HepG2 (cell line): Measurements from ENCODE around the gene MRPL14. TPM values are rescaled to one million over a fixed set of nuclear protein-coding genes. Genes with fewer than 3 reads are reported as not detected.

Source experiments
- ATAC-seq: fragments of 200-7000 bp; cut with Tn5 transposase; 3 replicates; pipeline ENCODE4 v1.9.1; 2020; ENCODE audit warnings: mild to moderate bottlenecking, moderate library complexity
- BruUV-seq: library from RNA; stranded (reverse); fragments of 400-500 nt; replicated peaks from 2 replicates; lab custom pipeline; 2021; lab: Mats Ljungman, UMichigan
- CTCF ChIA-PET: fragments of 300-600 bp; formaldehyde crosslinking; extraction: SDS; loops from one replicate; lab custom pipeline; 2021; ENCODE audit warnings: low total read pairs, inconsistent platforms, low intra/inter-chr PET ratio; lab: Yijun Ruan, JAX
- POLR2A ChIA-PET: fragments of 350-600 bp; sonication (Branson Sonifier 250); formaldehyde crosslinking; loops from one replicate; lab custom pipeline; 2020; ENCODE audit warnings: antibody characterized with exemption, inconsistent platforms; lab: Yijun Ruan, JAX
- DNase-seq: peaks from one replicate; pipeline ENCODE4 v3.0.0-alpha.2; 2015; ENCODE audit warnings: low spot score
- FAIRE-seq: peaks from 3 replicates; lab custom pipeline; 2011; peaks lifted over from hg19 to GRCh38; lab: Jason Lieb, UNC
- H2AFZ ChIP-seq: one replicate; pipeline ENCODE4 v1.6.1; 2011; ENCODE audit warnings: low read length, inconsistent platforms
- H3K27ac ChIP-seq: fragments of 300-600 bp; 3 replicates; pipeline ENCODE4 v1.8.0; 2011; ENCODE audit warnings: mixed run types, mild to moderate bottlenecking, mixed read lengths, low read length, inconsistent platforms; ENCODE audit not compliant: insufficient read depth; ENCODE audit errors: extremely low read length
- H3K27me3 ChIP-seq, 2 experiments: fragments of 200-600 bp in 1 of 2; 2 replicates in 1 of 2; 3 replicates in 1 of 2; pipeline versions ENCODE4 v1.6.0 to v1.8.0; 2011; ENCODE audit warnings: low read length in 2 of 2, mild to moderate bottlenecking in 2 of 2, moderate library complexity in 2 of 2, inconsistent platforms in 1 of 2; ENCODE audit not compliant: insufficient read depth in 2 of 2, control insufficient read depth in 1 of 2
- H3K36me3 ChIP-seq, 2 experiments: fragments of 200-600 bp in 1 of 2; replicated peaks in 1 of 2; 2 replicates in 1 of 2; 3 replicates in 1 of 2; pipeline versions ENCODE4 v1.5.1 to v1.8.0; 2011; ENCODE audit warnings: low read length in 2 of 2, inconsistent platforms in 1 of 2; ENCODE audit not compliant: insufficient read depth in 2 of 2, control insufficient read depth in 1 of 2
- H3K4me1 ChIP-seq: 2 replicates; pipeline ENCODE4 v1.5.1; 2012; ENCODE audit warnings: low read length, inconsistent platforms; ENCODE audit not compliant: insufficient read depth
- H3K4me2 ChIP-seq: 2 replicates; pipeline ENCODE4 v1.6.0; 2011; ENCODE audit warnings: low read depth, low read length, inconsistent platforms
- H3K4me3 ChIP-seq, 3 experiments: fragments of 200-600 bp in 1 of 3; sonication (generic), shearing (Covaris generic) in 1 of 3; replicated peaks in 1 of 3; 2 replicates each; pipeline ENCODE4 v1.5.1; 2011 to 2016; ENCODE audit warnings: low read length in 3 of 3, inconsistent platforms in 2 of 3, low read depth in 2 of 3, mild to moderate bottlenecking in 2 of 3, control low read depth in 1 of 3, mixed read lengths in 1 of 3; ENCODE audit not compliant: insufficient read depth in 1 of 3
- H3K79me2 ChIP-seq: one replicate; pipeline ENCODE4 v1.6.1; 2011; ENCODE audit warnings: low read length, inconsistent platforms; ENCODE audit not compliant: insufficient read depth
- H3K9ac ChIP-seq: 2 replicates; pipeline ENCODE4 v1.6.0; 2011; ENCODE audit warnings: mild to moderate bottlenecking, low read depth, low read length, inconsistent platforms; ENCODE audit not compliant: insufficient read depth
- H3K9me3 ChIP-seq: 2 replicates; pipeline ENCODE4 v1.5.1; 2012; ENCODE audit warnings: mild to moderate bottlenecking, low read length
- H4K20me1 ChIP-seq: 2 replicates; pipeline ENCODE4 v1.6.0; 2011; ENCODE audit warnings: inconsistent platforms, mild to moderate bottlenecking, low read length, moderate library complexity; ENCODE audit not compliant: insufficient read depth
- FOXK2 ChIP-seq: fragments of 450-650 bp; IDR thresholded peaks from 2 replicates; pipeline ENCODE4 v1.6.1; 2016
- HNRNPH1 ChIP-seq: fragments of 200-400 bp; formaldehyde crosslinking; optimal IDR thresholded peaks from 2 replicates; pipeline ENCODE3; 2017; ENCODE audit warnings: mild to moderate bottlenecking, low read depth, low read length
- HOXA7 ChIP-seq: sonication (generic); formaldehyde crosslinking; IDR thresholded peaks from 2 replicates; pipeline ENCODE4 v1.8.1; 2022; ENCODE audit warnings: mild to moderate bottlenecking, missing genetic modification reagents, moderate library complexity
- NCOA2 ChIP-seq: sonication (generic); formaldehyde crosslinking; IDR thresholded peaks from 2 replicates; pipeline ENCODE4 v1.8.0; 2022; ENCODE audit warnings: inconsistent platforms
- SNRNP70 ChIP-seq: fragments of 200-400 bp; formaldehyde crosslinking; IDR thresholded peaks from 2 replicates; pipeline ENCODE4 v1.6.1; 2017; ENCODE audit warnings: mild to moderate bottlenecking, low read depth, low read length, moderate library complexity
- U2AF2 ChIP-seq: fragments of 200-400 bp; formaldehyde crosslinking; IDR thresholded peaks from 2 replicates; pipeline ENCODE4 v1.6.1; 2017; ENCODE audit warnings: low read depth, mild to moderate bottlenecking, low read length
- ZNF20 ChIP-seq: sonication (generic); formaldehyde crosslinking; IDR thresholded peaks from 2 replicates; pipeline ENCODE4 v1.4.0; 2020; ENCODE audit warnings: mild to moderate bottlenecking, moderate library complexity, missing genetic modification reagents
- ZNF354B ChIP-seq: sonication (generic); formaldehyde crosslinking; IDR thresholded peaks from 2 replicates; pipeline ENCODE4 v1.8.0; 2022; ENCODE audit warnings: mild to moderate bottlenecking, missing genetic modification reagents
- ZNF430 ChIP-seq: sonication (generic); formaldehyde crosslinking; IDR thresholded peaks from 2 replicates; pipeline ENCODE4 v1.9.0; 2021; ENCODE audit warnings: mild to moderate bottlenecking, missing genetic modification reagents
- ZNF441 ChIP-seq: sonication (generic); formaldehyde crosslinking; IDR thresholded peaks from 2 replicates; pipeline ENCODE4 v1.7.0; 2021; ENCODE audit warnings: missing genetic modification reagents, borderline replicate concordance
- WGBS: methylation state at CpG from one replicate; pipeline ENCODE4 v1.1.6; 2017; ENCODE audit warnings: low lambda C conversion rate; 5-methylcytosine and 5-hydroxymethylcytosine counted together
- in situ Hi-C: cut with HindIII; loops from 2 replicates; pipeline ENCODE4 v1.10.0; 2017; ENCODE audit warnings: low pct_unique_long_range_greater_than_20kb; ENCODE audit not compliant: extremely low pct_ligation_motif_present
- intact Hi-C: fragments of 100-400 bp; cut with micrococcal nuclease; formaldehyde crosslinking; loops from one replicate; pipeline ENCODE4 v1.10.0; 2022; ENCODE audit not compliant: unreplicated experiment
- polyA plus RNA-seq, 8 experiments: library from polyadenylated mRNA; depleted of rRNA in 3 of 8; stranded (reverse) in 7 of 8; unstranded in 1 of 8; fragments of >200 nt; fragmentation: Illumina TruSeq in 4 of 8; extraction: Trizol in 4 of 8; gene quantifications; 2 replicates each; pipeline versions ENCODE4 v1.2.1 to v1.2.3, GENCODE V29; 2011 to 2016; ENCODE audit warnings: low read depth in 4 of 8, missing spikeins in 1 of 8, mixed read lengths in 1 of 8; ENCODE audit not compliant: insufficient read depth in 1 of 8
- total RNA-seq, 5 experiments: library from RNA; depleted of rRNA; stranded (reverse); fragments of >200 nt; fragmentation: Illumina TruSeq; extraction: Trizol; gene quantifications; 2 replicates each; pipeline ENCODE4 v1.2.3, GENCODE V29; 2016; ENCODE audit warnings: low read depth in 1 of 5
- TF ChIP-seq, protein P1 (sequence below): sonication (generic); formaldehyde crosslinking; IDR thresholded peaks from 2 replicates; pipeline ENCODE4 v1.4.0; 2020; ENCODE audit warnings: mild to moderate bottlenecking, missing genetic modification reagents
- TF ChIP-seq, protein P2 (sequence below): sonication (generic); formaldehyde crosslinking; IDR thresholded peaks from 2 replicates; pipeline ENCODE4 v1.5.0; 2020; ENCODE audit warnings: missing genetic modification reagents
- TF ChIP-seq, protein P3 (sequence below): sonication (generic); formaldehyde crosslinking; IDR thresholded peaks from 2 replicates; pipeline ENCODE4 v1.4.0; 2020; ENCODE audit warnings: missing genetic modification reagents
- TF ChIP-seq, protein P4 (sequence below): sonication (generic); formaldehyde crosslinking; IDR thresholded peaks from 2 replicates; pipeline ENCODE4 v1.5.0; 2020; ENCODE audit warnings: missing genetic modification reagents
- TF ChIP-seq, protein P5 (sequence below): sonication (generic); formaldehyde crosslinking; IDR thresholded peaks from 2 replicates; pipeline ENCODE4 v1.4.0; 2020; ENCODE audit warnings: mild to moderate bottlenecking, missing genetic modification reagents

MRPL14 gene
- total and polyA plus RNA-seq, 2 of the 13 experiments (the other 11 are each of a cell fraction or from before 2014, with no cell fraction given): 157 to 178 TPM

DNA sequence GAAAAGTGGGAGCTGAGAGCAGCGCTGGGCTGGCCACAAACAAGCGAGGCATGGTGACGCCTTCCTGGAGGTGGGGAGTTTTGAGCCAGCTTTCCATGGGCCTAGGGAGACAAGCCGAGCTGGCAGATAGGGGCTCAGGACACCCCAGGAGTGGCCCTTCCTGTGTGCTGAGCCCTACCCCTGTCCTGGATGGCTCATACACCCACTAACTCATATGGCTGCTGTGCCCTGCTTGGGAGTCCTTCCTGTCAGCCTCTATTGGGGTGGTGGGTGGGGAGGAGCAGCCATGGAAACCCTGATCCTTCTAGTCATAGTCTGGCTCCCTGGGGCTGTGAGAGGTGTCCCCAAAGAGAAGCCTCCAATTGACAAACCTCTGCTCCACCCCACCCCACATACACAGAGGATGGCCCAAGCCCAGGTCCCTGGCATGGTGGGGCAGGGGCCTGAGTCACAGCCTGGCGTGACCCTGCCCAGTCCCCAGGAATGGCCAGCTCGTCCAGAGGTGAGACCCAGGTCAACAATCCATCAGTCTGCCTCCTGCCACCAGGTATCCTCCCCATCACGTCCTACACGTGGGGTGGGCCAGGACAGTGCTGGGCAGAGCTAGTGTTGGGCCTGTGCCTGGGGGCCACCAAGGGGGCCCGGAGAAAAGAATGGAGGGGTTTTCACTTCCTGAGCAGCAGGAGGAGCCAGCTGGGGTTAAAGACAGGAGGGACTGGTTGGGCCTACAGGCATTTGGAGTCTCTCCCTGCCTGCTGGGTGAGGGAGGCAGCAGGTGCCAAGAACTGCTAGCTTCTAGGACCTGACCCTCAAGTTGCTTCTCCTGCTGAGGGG, 52.2 kb downstream of the MRPL14 start:
- Histone ChIP-seq H2AFZ (no peak overlapping the region), H3K79me2 (no peaks in the 10 kb centered on the region), H3K27ac (peak overlapping the region; percentile 57), H3K9me3 (no peaks in the 10 kb centered on the region), H3K4me1 (peaks cover 84% of the 10 kb centered on the region), H4K20me1 (no peaks in the 10 kb centered on the region), H3K4me2 (peak overlapping the region; percentile 91), H3K9ac (peak overlapping the region; percentile 48), H3K27me3 (no peaks in the 10 kb centered on the region), H3K36me3 (no peaks in the 10 kb centered on the region), H3K4me3 (peak overlapping the region; percentile 23 to 74 (median 46))
- intact Hi-C loops: loop anchor here (1.0 to 5.0 kb wide), 3 partner anchors 73 to 351 kb away; no protein-coding TSS in a partner anchor
- BruUV-seq: no TSS peak
- POLR2A ChIA-PET: interaction anchor here (0.7 to 3.3 kb wide), 5 partner anchors 17 to 305 kb away, joined by 3 to 15 read pairs (median 3); partner anchors contain the start of gene VEGFA
- in situ Hi-C loops: loop anchor here (5.0 to 10.0 kb wide), 5 partner anchors 120 to 408 kb away; partner anchors contain the start of gene VEGFA
- ATAC-seq: peak; percentile 42
- CTCF ChIA-PET: interaction anchor here (0.7 to 2.8 kb wide), 8 partner anchors 51 to 351 kb away, joined by 3 to 22 read pairs (median 4); partner anchors contain the start of gene VEGFA
- FAIRE-seq: no peak
- peak; percentile 47 for DNase-seq
- WGBS: 2% methylated on average over 7 of the region's 9 CpGs
- TF ChIP-seq ZNF20 (CRISPR knock-in tag): no peak
- TF ChIP-seq, protein P1, sequence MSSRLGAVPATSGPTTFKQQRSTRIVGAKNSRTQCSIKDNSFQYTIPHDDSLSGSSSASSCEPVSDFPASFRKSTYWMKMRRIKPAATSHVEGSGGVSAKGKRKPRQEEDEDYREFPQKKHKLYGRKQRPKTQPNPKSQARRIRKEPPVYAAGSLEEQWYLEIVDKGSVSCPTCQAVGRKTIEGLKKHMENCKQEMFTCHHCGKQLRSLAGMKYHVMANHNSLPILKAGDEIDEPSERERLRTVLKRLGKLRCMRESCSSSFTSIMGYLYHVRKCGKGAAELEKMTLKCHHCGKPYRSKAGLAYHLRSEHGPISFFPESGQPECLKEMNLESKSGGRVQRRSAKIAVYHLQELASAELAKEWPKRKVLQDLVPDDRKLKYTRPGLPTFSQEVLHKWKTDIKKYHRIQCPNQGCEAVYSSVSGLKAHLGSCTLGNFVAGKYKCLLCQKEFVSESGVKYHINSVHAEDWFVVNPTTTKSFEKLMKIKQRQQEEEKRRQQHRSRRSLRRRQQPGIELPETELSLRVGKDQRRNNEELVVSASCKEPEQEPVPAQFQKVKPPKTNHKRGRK (CRISPR knock-in tag): 0 out of 2 replicates have a peak, but pooled peaks have one; percentile 19
- TF ChIP-seq, protein P2, sequence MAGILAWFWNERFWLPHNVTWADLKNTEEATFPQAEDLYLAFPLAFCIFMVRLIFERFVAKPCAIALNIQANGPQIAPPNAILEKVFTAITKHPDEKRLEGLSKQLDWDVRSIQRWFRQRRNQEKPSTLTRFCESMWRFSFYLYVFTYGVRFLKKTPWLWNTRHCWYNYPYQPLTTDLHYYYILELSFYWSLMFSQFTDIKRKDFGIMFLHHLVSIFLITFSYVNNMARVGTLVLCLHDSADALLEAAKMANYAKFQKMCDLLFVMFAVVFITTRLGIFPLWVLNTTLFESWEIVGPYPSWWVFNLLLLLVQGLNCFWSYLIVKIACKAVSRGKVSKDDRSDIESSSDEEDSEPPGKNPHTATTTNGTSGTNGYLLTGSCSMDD (CRISPR knock-in tag): no peak
- TF ChIP-seq HOXA7 (CRISPR knock-in tag): no peak; the same call in 1 of the 2 replicates
- TF ChIP-seq NCOA2: no peak
- TF ChIP-seq, protein P3, sequence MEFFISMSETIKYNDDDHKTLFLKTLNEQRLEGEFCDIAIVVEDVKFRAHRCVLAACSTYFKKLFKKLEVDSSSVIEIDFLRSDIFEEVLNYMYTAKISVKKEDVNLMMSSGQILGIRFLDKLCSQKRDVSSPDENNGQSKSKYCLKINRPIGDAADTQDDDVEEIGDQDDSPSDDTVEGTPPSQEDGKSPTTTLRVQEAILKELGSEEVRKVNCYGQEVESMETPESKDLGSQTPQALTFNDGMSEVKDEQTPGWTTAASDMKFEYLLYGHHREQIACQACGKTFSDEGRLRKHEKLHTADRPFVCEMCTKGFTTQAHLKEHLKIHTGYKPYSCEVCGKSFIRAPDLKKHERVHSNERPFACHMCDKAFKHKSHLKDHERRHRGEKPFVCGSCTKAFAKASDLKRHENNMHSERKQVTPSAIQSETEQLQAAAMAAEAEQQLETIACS: no peak; the same call in 1 of the 2 replicates
- TF ChIP-seq, protein P4, sequence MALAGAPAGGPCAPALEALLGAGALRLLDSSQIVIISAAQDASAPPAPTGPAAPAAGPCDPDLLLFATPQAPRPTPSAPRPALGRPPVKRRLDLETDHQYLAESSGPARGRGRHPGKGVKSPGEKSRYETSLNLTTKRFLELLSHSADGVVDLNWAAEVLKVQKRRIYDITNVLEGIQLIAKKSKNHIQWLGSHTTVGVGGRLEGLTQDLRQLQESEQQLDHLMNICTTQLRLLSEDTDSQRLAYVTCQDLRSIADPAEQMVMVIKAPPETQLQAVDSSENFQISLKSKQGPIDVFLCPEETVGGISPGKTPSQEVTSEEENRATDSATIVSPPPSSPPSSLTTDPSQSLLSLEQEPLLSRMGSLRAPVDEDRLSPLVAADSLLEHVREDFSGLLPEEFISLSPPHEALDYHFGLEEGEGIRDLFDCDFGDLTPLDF (CRISPR knock-in tag): peak; percentile 31; the same call in 1 of the 2 replicates
- peak; percentile 79; the same call in 1 of the 2 replicates for TF ChIP-seq ZNF430 (CRISPR knock-in tag)
- TF ChIP-seq U2AF2: no peak
- TF ChIP-seq ZNF441 (CRISPR knock-in tag): peak; percentile 25; the same call in 1 of the 2 replicates
- TF ChIP-seq HNRNPH1: no peak
- TF ChIP-seq, protein P5, sequence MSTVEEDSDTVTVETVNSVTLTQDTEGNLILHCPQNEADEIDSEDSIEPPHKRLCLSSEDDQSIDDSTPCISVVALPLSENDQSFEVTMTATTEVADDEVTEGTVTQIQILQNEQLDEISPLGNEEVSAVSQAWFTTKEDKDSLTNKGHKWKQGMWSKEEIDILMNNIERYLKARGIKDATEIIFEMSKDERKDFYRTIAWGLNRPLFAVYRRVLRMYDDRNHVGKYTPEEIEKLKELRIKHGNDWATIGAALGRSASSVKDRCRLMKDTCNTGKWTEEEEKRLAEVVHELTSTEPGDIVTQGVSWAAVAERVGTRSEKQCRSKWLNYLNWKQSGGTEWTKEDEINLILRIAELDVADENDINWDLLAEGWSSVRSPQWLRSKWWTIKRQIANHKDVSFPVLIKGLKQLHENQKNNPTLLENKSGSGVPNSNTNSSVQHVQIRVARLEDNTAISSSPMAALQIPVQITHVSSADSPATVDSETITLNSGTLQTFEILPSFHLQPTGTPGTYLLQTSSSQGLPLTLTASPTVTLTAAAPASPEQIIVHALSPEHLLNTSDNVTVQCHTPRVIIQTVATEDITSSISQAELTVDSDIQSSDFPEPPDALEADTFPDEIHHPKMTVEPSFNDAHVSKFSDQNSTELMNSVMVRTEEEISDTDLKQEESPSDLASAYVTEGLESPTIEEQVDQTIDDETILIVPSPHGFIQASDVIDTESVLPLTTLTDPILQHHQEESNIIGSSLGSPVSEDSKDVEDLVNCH (CRISPR knock-in tag): 0 out of 2 replicates have a peak, but pooled peaks have one; percentile 38
- TF ChIP-seq SNRNP70: no peak
- TF ChIP-seq ZNF354B (CRISPR knock-in tag): peak; percentile 73
- no peak for TF ChIP-seq FOXK2
